DOHH2 (cell line): ENCODE measurements around the gene PLXNA1.

Source experiments
- CTCF ChIP-seq: fragments of 200-600 bp; sonication (generic); IDR thresholded peaks from one replicate; pipeline ENCODE4 v1.5.1; 2014; ENCODE audit warnings: antibody characterized with exemption, mild to moderate bottlenecking, low read depth, low read length; ENCODE audit not compliant: poor library complexity, severe bottlenecking
- EZH2phosphoT487 ChIP-seq: fragments of 200-600 bp; sonication (generic); IDR thresholded peaks from 2 replicates; pipeline ENCODE4 v1.6.1; 2017; ENCODE audit warnings: borderline replicate concordance, mild to moderate bottlenecking, antibody characterized with exemption, low read length, moderate library complexity, mixed read lengths

GRCh38 chr3:126948980-126949535, 33.9 kb upstream of the PLXNA1 start:
- TF ChIP-seq CTCF (no peak), EZH2phosphoT487 (no peak)
